ENCODE data around the gene LCNL1. TPM values are rescaled to one million over a fixed set of nuclear protein-coding genes. Genes with fewer than 3 reads are reported as not detected.
A peak's percentile ranks its signal among the peaks of the same experiment; 100 is the strongest.

Gene LCNL1
- total and polyA plus RNA-seq, 4 donors: 0.01 to 0.08 TPM; not detected in 2

- no peak for DNase-seq (ENCODE audit: low spot score)
- Histone ChIP-seq H3K36me3 (ENCODE audit: control insufficient read depth in 4 of 4, insufficient read depth in 3 of 4, low read depth in 1 of 4, low read length in 3 of 4) (no peaks in the 10 kb centered on the region), H3K27ac (ENCODE audit: low read depth in 1 of 2, low read length in 2 of 2) (no peak overlapping the region), H3K27me3 (ENCODE audit: control insufficient read depth in 4 of 4, insufficient read depth in 4 of 4, low read length in 3 of 4) (no peaks in the 10 kb centered on the region), H3K4me1 (ENCODE audit: control insufficient read depth in 4 of 4, insufficient read depth in 4 of 4, low read length in 3 of 4) (peaks cover 39 to 71% (median 54%) of the 10 kb centered on the region in 4 donors), H3K4me3 (ENCODE audit: low read depth in 1 of 3, low read length in 3 of 3) (no peak overlapping the region), H3K9me3 (ENCODE audit: control insufficient read depth in 4 of 4, low read length in 3 of 4) (no peaks in the 10 kb centered on the region), H3K9ac (ENCODE audit: low read depth in 1 of 2, low read length in 2 of 2) (no peak overlapping the region)
- TF ChIP-seq REST (IDR thresholded peaks at IDR 0.05): no peak
- 91% methylated on average over 2 of the region's 2 CpGs for WGBS
These were observed 43.6 kb downstream of the LCNL1 start for GRCh38 chr9:137026384-137026783.

GRCh38 chr9:137026828-137027227 lies 44.0 kb downstream of the LCNL1 start:
- Histone ChIP-seq H3K36me3 (ENCODE audit: control insufficient read depth in 4 of 4, insufficient read depth in 3 of 4, low read depth in 1 of 4, low read length in 3 of 4) (no peaks in the 10 kb centered on the region), H3K27ac (ENCODE audit: low read depth in 1 of 2, low read length in 2 of 2) (peak overlapping the region; percentile 43 to 71), H3K9ac (ENCODE audit: low read depth in 1 of 2, low read length in 2 of 2) (peak overlapping the region in 1 of 2 donors; percentile 10), H3K4me3 (ENCODE audit: low read depth in 1 of 3, low read length in 3 of 3) (peak overlapping the region in 2 of 3 donors; percentile 58 to 72), H3K4me1 (ENCODE audit: control insufficient read depth in 4 of 4, insufficient read depth in 4 of 4, low read length in 3 of 4) (peaks cover 39 to 71% (median 54%) of the 10 kb centered on the region in 4 donors), H3K27me3 (ENCODE audit: control insufficient read depth in 4 of 4, insufficient read depth in 4 of 4, low read length in 3 of 4) (no peaks in the 10 kb centered on the region), H3K9me3 (ENCODE audit: control insufficient read depth in 4 of 4, low read length in 3 of 4) (no peaks in the 10 kb centered on the region)
- DNase-seq (ENCODE audit: low spot score): no peak
- TF ChIP-seq RXRA (IDR thresholded peaks at IDR 0.05): peak in 1 of 2 donors; percentile 4
- TF ChIP-seq YY1 (IDR thresholded peaks at IDR 0.05): peak; percentile 25
- TF ChIP-seq GABPA (IDR thresholded peaks at IDR 0.05 in 1 of 2, conservative IDR thresholded peaks at IDR 0.05 in 1 of 2): no peak
- WGBS: 36% methylated on average over 4 of the region's 4 CpGs

GRCh38 chr9:137027369-137028262 lies 44.8 kb downstream of the LCNL1 start, which contains the start of gene ABCA2:
Gene ABCA2, minus strand, starts transcription at chr9:137028237. Its CDS starts 97 bp downstream, at chr9:137028140.
- Histone ChIP-seq H3K27me3 (ENCODE audit: control insufficient read depth in 4 of 4, insufficient read depth in 4 of 4, low read length in 3 of 4) (no peaks in the 10 kb centered on the region), H3K9ac (ENCODE audit: low read depth in 1 of 2, low read length in 2 of 2) (peak within 1 kb of the TSS; percentile 23 to 55), H3K4me1 (ENCODE audit: control insufficient read depth in 4 of 4, insufficient read depth in 4 of 4, low read length in 3 of 4) (peaks cover 39 to 66% (median 50%) of the 10 kb centered on the region in 4 donors), H3K36me3 (ENCODE audit: control insufficient read depth in 4 of 4, insufficient read depth in 3 of 4, low read depth in 1 of 4, low read length in 3 of 4) (no peaks in the 10 kb centered on the region), H3K9me3 (ENCODE audit: control insufficient read depth in 4 of 4, low read length in 3 of 4) (no peaks in the 10 kb centered on the region), H3K4me3 (ENCODE audit: low read depth in 1 of 3, low read length in 3 of 3) (peak within 1 kb of the TSS; percentile 46 to 72 (median 58)), H3K27ac (ENCODE audit: low read depth in 1 of 2, low read length in 2 of 2) (peak within 1 kb of the TSS; percentile 43 to 71)
- TF ChIP-seq HNF4A (conservative IDR thresholded peaks at IDR 0.05) (no peak), RXRA (IDR thresholded peaks at IDR 0.05) (no peak)
- DNase-seq (ENCODE audit: low spot score): no peak
- WGBS: 2% methylated on average over 95 of the region's 95 CpGs
